Suprapubic skin (tissue), 4 donors: ENCODE measurements around the gene TBC1D22A. TPM values are rescaled to one million over a fixed set of nuclear protein-coding genes. Genes with fewer than 3 reads are reported as not detected.
A peak's percentile ranks its signal among the peaks of the same experiment; 100 is the strongest.

Experiments used
- DNase-seq, 2 donors: peaks; one replicate each; pipeline ENCODE4 v3.0.0-alpha.2; 2019; ENCODE audit warnings: low spot score in 2 of 2
- H3K27ac ChIP-seq: fragments of 200-600 bp; sonication (generic); one replicate; pipeline ENCODE4 v1.5.1; 2019
- H3K27me3 ChIP-seq: fragments of 200-600 bp; sonication (generic); one replicate; pipeline ENCODE4 v1.5.1; 2019
- H3K36me3 ChIP-seq: fragments of 200-600 bp; sonication (generic); one replicate; pipeline ENCODE4 v1.5.1; 2019
- H3K4me1 ChIP-seq: fragments of 200-600 bp; sonication (generic); one replicate; pipeline ENCODE4 v1.5.1; 2019
- H3K4me3 ChIP-seq: fragments of 200-600 bp; sonication (generic); one replicate; pipeline ENCODE4 v1.5.1; 2019; ENCODE audit warnings: mild to moderate bottlenecking
- H3K9me3 ChIP-seq: fragments of 200-600 bp; sonication (generic); one replicate; pipeline ENCODE4 v1.5.1; 2019
- CTCF ChIP-seq, 2 donors: fragments of 200-600 bp in 1 of 2; fragments of 450-650 bp in 1 of 2; sonication (generic) in 1 of 2; IDR thresholded peaks; one replicate each; pipeline ENCODE4 v1.5.1; 2016 to 2019; ENCODE audit warnings: antibody characterized with exemption in 2 of 2, mild to moderate bottlenecking in 1 of 2, moderate library complexity in 1 of 2
- EP300 ChIP-seq: sonication (generic); formaldehyde crosslinking; IDR thresholded peaks from one replicate; pipeline ENCODE4 v1.6.1; 2017; ENCODE audit warnings: antibody characterized with exemption
- POLR2A ChIP-seq, 2 donors: fragments of 450-650 bp; IDR thresholded peaks; one replicate each; pipeline ENCODE4 v1.6.1; 2017; ENCODE audit warnings: antibody characterized with exemption in 2 of 2, mild to moderate bottlenecking in 2 of 2, moderate library complexity in 2 of 2
- POLR2AphosphoS5 ChIP-seq, 3 donors: sonication (generic); formaldehyde crosslinking; IDR thresholded peaks; one replicate each; pipeline ENCODE4 v1.6.1; 2017; ENCODE audit warnings: antibody characterized with exemption in 3 of 3
- WGBS: methylation state at CpG from one replicate; pipeline ENCODE4 v1.1.5; 2018; 5-methylcytosine and 5-hydroxymethylcytosine counted together
- total RNA-seq, 4 donors: library from RNA; depleted of rRNA; stranded (reverse); fragments of >200 nt; gene quantifications; one replicate each; pipeline ENCODE4 v1.1.0, GENCODE V29; 2016

Gene TBC1D22A
- total RNA-seq, 4 donors from 2014 or later, result 24.8 to 43.2 (median 35.4) TPM

- H3K9me3 ChIP-seq, result no peaks in the 10 kb centered on the region
- peak; percentile 11 to 54 for DNase-seq
- WGBS, result 89% methylated on average over 9 of the region's 9 CpGs
- H3K27ac ChIP-seq, result no peak overlapping the region
- H3K36me3 ChIP-seq, result no peaks in the 10 kb centered on the region
- TF ChIP-seq POLR2AphosphoS5 (IDR thresholded peaks at IDR 0.05) (no peak), EP300 (no peak), POLR2A (IDR thresholded peaks at IDR 0.05) (no peak), CTCF (IDR thresholded peaks at IDR 0.05) (no peak)
- no peaks in the 10 kb centered on the region for H3K27me3 ChIP-seq
- H3K4me1 ChIP-seq, result no peaks in the 10 kb centered on the region
- no peak overlapping the region for H3K4me3 ChIP-seq
These were observed 424.9 kb downstream of the TBC1D22A start for GRCh38 chr22:47187176-47187957.

GRCh38 chr22:47188261-47189055 lies 426.0 kb downstream of the TBC1D22A start:
- 74% methylated on average over 13 of the region's 17 CpGs for WGBS
- H3K36me3 ChIP-seq, result no peaks in the 10 kb centered on the region
- H3K27ac ChIP-seq, result no peak overlapping the region
- no peaks in the 10 kb centered on the region for H3K27me3 ChIP-seq
- no peak overlapping the region for H3K4me3 ChIP-seq
- DNase-seq, result peak; percentile 47 to 67
- TF ChIP-seq POLR2A (IDR thresholded peaks at IDR 0.05) (no peak), CTCF (IDR thresholded peaks at IDR 0.05) (no peak), POLR2AphosphoS5 (IDR thresholded peaks at IDR 0.05) (no peak), EP300 (no peak)
- no peaks in the 10 kb centered on the region for H3K4me1 ChIP-seq
- H3K9me3 ChIP-seq, result no peaks in the 10 kb centered on the region

GRCh38 chr22:47189056-47189916 lies 426.8 kb downstream of the TBC1D22A start:
- TF ChIP-seq POLR2AphosphoS5 (IDR thresholded peaks at IDR 0.05), result no peak
- no peak for TF ChIP-seq POLR2A (IDR thresholded peaks at IDR 0.05)
- TF ChIP-seq EP300, result no peak
- TF ChIP-seq CTCF (IDR thresholded peaks at IDR 0.05), result no peak
- peak; percentile 55 to 74 for DNase-seq

GRCh38 chr22:47190276-47190956 lies 428.0 kb downstream of the TBC1D22A start:
- Histone ChIP-seq H3K27ac (no peak overlapping the region), H3K4me1 (no peaks in the 10 kb centered on the region), H3K4me3 (no peak overlapping the region), H3K27me3 (no peaks in the 10 kb centered on the region), H3K36me3 (no peaks in the 10 kb centered on the region), H3K9me3 (no peaks in the 10 kb centered on the region)
- WGBS, result 86% methylated on average over 19 of the region's 23 CpGs
- DNase-seq, result peak; percentile 40 to 69
- TF ChIP-seq POLR2A (IDR thresholded peaks at IDR 0.05) (no peak), EP300 (no peak), POLR2AphosphoS5 (IDR thresholded peaks at IDR 0.05) (no peak), CTCF (IDR thresholded peaks at IDR 0.05) (no peak)

More at GRCh38 chr22:47189056-47189916, 426.8 kb downstream of the TBC1D22A start:
- no peaks in the 10 kb centered on the region for H3K27me3 ChIP-seq
- no peak overlapping the region for H3K27ac ChIP-seq
- WGBS, result 90% methylated on average over 26 of the region's 35 CpGs
- no peaks in the 10 kb centered on the region for H3K4me1 ChIP-seq
- H3K36me3 ChIP-seq, result no peaks in the 10 kb centered on the region
- H3K9me3 ChIP-seq, result no peaks in the 10 kb centered on the region
- H3K4me3 ChIP-seq, result no peak overlapping the region
